Muscle of leg (tissue), 11 donors: Measurements from ENCODE around the gene EMCN. TPM values are rescaled to one million over a fixed set of nuclear protein-coding genes. Genes with fewer than 3 reads are reported as not detected.
"Not testable (repeated sequence)": the region's sequence is repeated elsewhere in the genome, so short reads cannot be mapped to it uniquely, and the experiment has no call there.

Experiments
- DNase-seq: peaks from one replicate; pipeline ENCODE4 v3.0.0; 2013
- H3K27ac ChIP-seq: one replicate; pipeline ENCODE4 v1.5.1; 2013; ENCODE audit warnings: mild to moderate bottlenecking, low read length, control low read depth
- H3K27me3 ChIP-seq: one replicate; pipeline ENCODE4 v1.6.1; 2013; ENCODE audit warnings: low read length; ENCODE audit not compliant: control insufficient read depth, insufficient read depth
- H3K36me3 ChIP-seq: one replicate; pipeline ENCODE4 v1.6.1; 2013; ENCODE audit warnings: low read length; ENCODE audit not compliant: control insufficient read depth, insufficient read depth
- H3K4me1 ChIP-seq: one replicate; pipeline ENCODE4 v1.6.1; 2013; ENCODE audit warnings: low read length; ENCODE audit not compliant: control insufficient read depth, insufficient read depth
- H3K4me3 ChIP-seq: one replicate; pipeline ENCODE4 v1.5.1; 2013; ENCODE audit warnings: low read length, control low read depth
- H3K9me3 ChIP-seq: replicated peaks from 2 replicates; pipeline ENCODE4 v1.6.1; 2013; ENCODE audit warnings: low read depth, low read length; ENCODE audit not compliant: control insufficient read depth
- whole genome bisulfite sequencing: methylation state at CpG from one replicate; pipeline ENCODE4 v1.1.5; 2013; ENCODE audit warnings: missing lambda C conversion rate; ENCODE audit not compliant: insufficient coverage; 5-methylcytosine and 5-hydroxymethylcytosine counted together
- polyA plus RNA-seq, 8 donors: library from polyadenylated mRNA; unstranded; fragments of 120-200 nt; gene quantifications; one replicate each; pipeline versions ENCODE4 v1.2.1 to v1.2.3, GENCODE V29; 2013; ENCODE audit warnings: inconsistent platforms in 1 of 8, low replicate concordance in 1 of 8; ENCODE audit not compliant: insufficient read length in 8 of 8, insufficient read depth in 1 of 8
- total RNA-seq: library from RNA; stranded (reverse); fragments of 120-200 nt; gene quantifications from one replicate; pipeline ENCODE4 v1.2.4, GENCODE V29; 2013

The EMCN gene
- total and polyA plus RNA-seq, 9 donors: 25.0 to 36.1 (median 31.1) TPM

GRCh38 chr4:100417565-100417964, 100.3 kb downstream of the EMCN start:
- DNase-seq: peak; percentile 61

GRCh38 chr4:100414016-100414790, 103.6 kb downstream of the EMCN start:
- H3K4me3 ChIP-seq: no peak overlapping the region
- WGBS: 80% methylated on average over 1 of the region's 3 CpGs
- DNase-seq: peak; percentile 41

More at GRCh38 chr4:100417565-100417964, 100.3 kb downstream of the EMCN start:
- WGBS: no CpG with 5 or more reads among the region's 1 CpG
- H3K4me1 ChIP-seq: peaks cover 2% of the 10 kb centered on the region
- no peak overlapping the region for H3K27ac ChIP-seq
- peaks cover 2% of the 10 kb centered on the region for H3K36me3 ChIP-seq
- H3K4me3 ChIP-seq: no peak overlapping the region
- H3K27me3 ChIP-seq: no peaks in the 10 kb centered on the region
- H3K9me3 ChIP-seq: no peaks in the 10 kb centered on the region

GRCh38 chr4:100391863-100392262, 126.0 kb downstream of the EMCN start:
- Histone ChIP-seq H3K27ac (no peak overlapping the region), H3K4me1 (no peaks in the 10 kb centered on the region), H3K9me3 (no peaks in the 10 kb centered on the region), H3K4me3 (no peak overlapping the region), H3K36me3 (no peaks in the 10 kb centered on the region), H3K27me3 (no peaks in the 10 kb centered on the region)
- no peak for DNase-seq
- WGBS: no CpG with 5 or more reads among the region's 1 CpG

More at GRCh38 chr4:100414016-100414790, 103.6 kb downstream of the EMCN start:
- Histone ChIP-seq H3K27ac (no peak overlapping the region), H3K4me1 (peaks cover 2% of the 10 kb centered on the region), H3K27me3 (no peaks in the 10 kb centered on the region), H3K9me3 (no peaks in the 10 kb centered on the region), H3K36me3 (peaks cover 2% of the 10 kb centered on the region)

GRCh38 chr4:100391086-100391485, 126.7 kb downstream of the EMCN start:
- no CpG with 5 or more reads among the region's 1 CpG for WGBS

GRCh38 chr4:100386270-100386669, 131.6 kb downstream of the EMCN start:
- DNase-seq: peak; percentile 3
- no peaks in the 10 kb centered on the region for H3K36me3 ChIP-seq
- H3K9me3 ChIP-seq: no peaks in the 10 kb centered on the region
- no peaks in the 10 kb centered on the region for H3K4me1 ChIP-seq
- WGBS: 100% methylated on average over 1 of the region's 1 CpG
- no peak overlapping the region for H3K4me3 ChIP-seq
- no peak overlapping the region for H3K27ac ChIP-seq
- no peaks in the 10 kb centered on the region for H3K27me3 ChIP-seq

More at GRCh38 chr4:100391086-100391485, 126.7 kb downstream of the EMCN start:
- H3K4me3 ChIP-seq: no peak overlapping the region
- no peaks in the 10 kb centered on the region for H3K9me3 ChIP-seq
- no peaks in the 10 kb centered on the region for H3K27me3 ChIP-seq
- no peaks in the 10 kb centered on the region for H3K4me1 ChIP-seq
- DNase-seq: no peak
- H3K27ac ChIP-seq: no peak overlapping the region
- no peaks in the 10 kb centered on the region for H3K36me3 ChIP-seq

- H3K27ac ChIP-seq, H3K4me1 ChIP-seq, H3K4me3 ChIP-seq, H3K27me3 ChIP-seq, H3K9me3 ChIP-seq, DNase-seq, H3K36me3 ChIP-seq: not testable (repeated sequence)
- WGBS: no CpG with 5 or more reads among the region's 1 CpG
Observed at GRCh38 chr4:100380401-100380800, 137.4 kb downstream of the EMCN start.

GRCh38 chr4:100379583-100380105, 138.2 kb downstream of the EMCN start:
- Histone ChIP-seq H3K27me3 (no peaks in the 10 kb centered on the region), H3K4me1 (no peaks in the 10 kb centered on the region), H3K9me3 (no peaks in the 10 kb centered on the region), H3K27ac (no peak overlapping the region), H3K36me3 (no peaks in the 10 kb centered on the region), H3K4me3 (no peak overlapping the region)
- no peak for DNase-seq
- WGBS: 80% methylated on average over 2 of the region's 5 CpGs

GRCh38 chr4:100372432-100372831, 145.4 kb downstream of the EMCN start:
- DNase-seq: no peak
- H3K27me3 ChIP-seq: no peaks in the 10 kb centered on the region
- no peak overlapping the region for H3K27ac ChIP-seq
- no peaks in the 10 kb centered on the region for H3K9me3 ChIP-seq
- WGBS: no CpG with 5 or more reads among the region's 3 CpGs
- H3K36me3 ChIP-seq: no peaks in the 10 kb centered on the region
- H3K4me3 ChIP-seq: no peak overlapping the region
- H3K4me1 ChIP-seq: no peaks in the 10 kb centered on the region

GRCh38 chr4:100369871-100370270, 148.0 kb downstream of the EMCN start:
- WGBS: no CpG with 5 or more reads among the region's 2 CpGs
- no peaks in the 10 kb centered on the region for H3K9me3 ChIP-seq

GRCh38 chr4:100367451-100367850, 150.4 kb downstream of the EMCN start:
- Histone ChIP-seq H3K9me3 (no peaks in the 10 kb centered on the region), H3K27ac (no peak overlapping the region), H3K4me3 (no peak overlapping the region), H3K4me1 (no peaks in the 10 kb centered on the region), H3K27me3 (no peaks in the 10 kb centered on the region), H3K36me3 (no peaks in the 10 kb centered on the region)
- DNase-seq: peak; percentile 12
- 71% methylated on average over 1 of the region's 1 CpG for WGBS

More at GRCh38 chr4:100369871-100370270, 148.0 kb downstream of the EMCN start:
- Histone ChIP-seq H3K4me1 (no peaks in the 10 kb centered on the region), H3K27ac (no peak overlapping the region), H3K36me3 (no peaks in the 10 kb centered on the region), H3K27me3 (no peaks in the 10 kb centered on the region), H3K4me3 (no peak overlapping the region)
- DNase-seq: no peak
